COR-L47 (cell line): ENCODE measurements around the gene MADD.
"Not testable (repeated sequence)": the region's sequence is repeated elsewhere in the genome, so short reads cannot be mapped to it uniquely, and the experiment has no call there.

Source experiments
- DNase-seq: peaks from one replicate; lab custom pipeline; 2025; lab: John Stamatoyannopoulos, UW

The MADD gene

DNA sequence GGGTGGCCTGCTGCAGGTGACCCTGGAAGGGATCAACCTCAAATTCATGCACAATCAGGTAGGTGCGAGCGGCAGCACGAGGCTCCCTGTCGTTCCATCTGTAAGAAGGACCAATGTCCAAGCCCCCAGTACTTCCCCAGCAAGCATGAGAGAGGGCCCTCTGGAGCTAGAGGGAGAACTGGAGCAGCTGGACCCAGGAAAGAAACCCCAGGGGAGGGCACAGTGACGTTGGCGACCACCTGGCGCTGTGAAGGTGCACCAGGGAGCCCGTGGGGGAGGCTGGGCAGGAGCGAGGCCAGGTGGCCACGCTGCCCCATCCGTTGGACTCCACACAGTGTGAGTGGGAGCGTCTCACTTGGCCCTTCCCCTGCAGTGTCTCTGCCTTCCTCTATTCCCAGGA is 54.6 kb downstream of the MADD start:
- no peak for DNase-seq

DNA sequence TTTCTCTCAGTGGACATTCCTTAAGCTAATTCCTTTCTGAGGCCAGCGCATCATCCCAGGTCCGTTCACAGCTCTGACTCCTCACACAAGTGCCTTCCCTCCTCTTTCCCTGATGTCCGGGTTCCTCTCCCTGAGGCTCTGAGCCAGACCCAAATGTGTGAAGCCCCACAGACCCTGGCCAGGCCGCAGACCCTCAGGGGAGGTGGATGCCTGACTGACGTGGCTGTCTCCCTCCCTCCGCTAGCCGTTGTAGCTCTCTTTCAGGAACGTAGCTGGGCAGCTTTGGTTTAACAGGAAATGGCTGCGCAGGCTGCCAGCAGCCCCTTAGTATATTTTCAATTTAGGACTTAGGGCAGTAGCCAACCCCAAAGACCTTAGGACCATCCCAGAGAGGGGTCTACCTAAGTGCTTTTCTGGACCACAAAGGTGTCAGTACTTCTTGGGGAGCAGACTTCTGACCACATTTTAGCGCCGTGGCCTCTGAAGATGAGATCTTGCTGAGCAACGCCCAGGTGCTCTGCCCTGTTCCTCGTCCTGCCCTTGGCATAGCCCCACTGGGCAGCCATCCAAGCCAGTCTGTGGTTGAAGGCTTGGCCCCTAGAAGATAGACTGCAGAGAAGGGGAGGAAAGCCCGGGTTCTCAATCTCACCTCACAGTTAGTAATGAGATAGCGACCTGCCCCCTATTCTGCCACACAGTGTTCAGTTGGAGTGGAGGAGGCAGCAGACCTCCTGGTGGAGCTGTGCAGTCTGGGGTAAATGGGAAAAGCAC is 55.5 kb downstream of the MADD start:
- DNase-seq, result no peak

DNA sequence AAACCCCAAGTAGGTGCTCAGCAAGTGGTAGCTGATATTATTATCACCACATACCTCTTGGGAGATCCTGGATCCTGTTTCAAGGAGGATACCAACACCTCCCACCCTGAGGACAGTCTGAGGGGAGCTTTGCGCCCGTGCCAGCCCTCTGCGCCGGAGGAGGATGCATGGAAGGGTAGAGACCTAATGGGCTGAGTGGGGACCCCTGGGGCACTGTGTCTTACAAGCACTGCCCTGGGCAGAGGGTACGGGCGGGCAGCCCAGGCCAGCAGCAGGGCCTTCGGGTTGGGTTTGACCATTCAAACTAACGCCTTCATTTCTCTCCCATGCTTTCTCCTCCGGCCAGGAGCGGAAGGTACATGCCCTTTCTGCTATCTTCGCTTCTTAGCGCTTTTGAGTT is 56.3 kb downstream of the MADD start:
- no peak for DNase-seq

DNA sequence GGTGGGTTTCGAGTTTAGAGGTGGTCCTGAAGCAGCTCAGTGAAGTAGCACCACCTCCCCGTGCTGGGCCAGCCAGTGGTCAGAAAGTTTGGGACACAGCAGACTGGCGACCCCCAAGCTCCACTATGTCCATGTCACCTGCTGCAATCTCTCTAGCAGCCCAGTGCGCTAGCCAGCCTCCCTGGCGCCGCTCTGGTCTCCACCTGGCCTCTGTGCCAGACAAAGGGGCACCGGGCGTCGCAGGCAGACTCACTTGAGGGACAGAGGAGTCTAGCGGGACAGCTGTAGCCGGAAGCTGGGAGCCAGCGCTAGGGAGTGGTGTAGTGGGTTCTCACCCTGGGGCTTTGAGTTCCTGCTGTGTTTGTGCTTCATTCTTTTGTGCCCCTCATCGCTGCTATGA is 57.1 kb downstream of the MADD start:
- DNase-seq, result no peak

DNA sequence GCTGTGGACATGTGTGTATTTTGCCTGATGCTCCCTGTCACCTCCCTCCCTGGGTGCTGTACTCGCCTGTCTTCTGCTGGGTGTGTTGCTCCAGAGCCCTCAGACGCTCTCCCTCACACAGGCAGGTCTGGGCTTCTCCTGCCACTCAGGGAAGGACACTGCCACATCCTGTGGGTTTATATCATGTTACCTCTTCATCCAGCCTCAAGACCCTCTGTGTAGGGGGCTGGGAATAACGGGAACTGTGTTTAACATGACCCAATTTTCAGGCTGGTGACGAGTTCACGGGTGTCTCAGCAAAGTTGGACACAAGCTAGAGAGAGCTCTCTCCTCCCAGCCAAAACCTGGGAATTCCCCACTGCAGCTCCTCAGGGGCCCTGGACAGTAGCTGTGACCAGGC is 58.0 kb downstream of the MADD start:
- DNase-seq, result no peak

DNA sequence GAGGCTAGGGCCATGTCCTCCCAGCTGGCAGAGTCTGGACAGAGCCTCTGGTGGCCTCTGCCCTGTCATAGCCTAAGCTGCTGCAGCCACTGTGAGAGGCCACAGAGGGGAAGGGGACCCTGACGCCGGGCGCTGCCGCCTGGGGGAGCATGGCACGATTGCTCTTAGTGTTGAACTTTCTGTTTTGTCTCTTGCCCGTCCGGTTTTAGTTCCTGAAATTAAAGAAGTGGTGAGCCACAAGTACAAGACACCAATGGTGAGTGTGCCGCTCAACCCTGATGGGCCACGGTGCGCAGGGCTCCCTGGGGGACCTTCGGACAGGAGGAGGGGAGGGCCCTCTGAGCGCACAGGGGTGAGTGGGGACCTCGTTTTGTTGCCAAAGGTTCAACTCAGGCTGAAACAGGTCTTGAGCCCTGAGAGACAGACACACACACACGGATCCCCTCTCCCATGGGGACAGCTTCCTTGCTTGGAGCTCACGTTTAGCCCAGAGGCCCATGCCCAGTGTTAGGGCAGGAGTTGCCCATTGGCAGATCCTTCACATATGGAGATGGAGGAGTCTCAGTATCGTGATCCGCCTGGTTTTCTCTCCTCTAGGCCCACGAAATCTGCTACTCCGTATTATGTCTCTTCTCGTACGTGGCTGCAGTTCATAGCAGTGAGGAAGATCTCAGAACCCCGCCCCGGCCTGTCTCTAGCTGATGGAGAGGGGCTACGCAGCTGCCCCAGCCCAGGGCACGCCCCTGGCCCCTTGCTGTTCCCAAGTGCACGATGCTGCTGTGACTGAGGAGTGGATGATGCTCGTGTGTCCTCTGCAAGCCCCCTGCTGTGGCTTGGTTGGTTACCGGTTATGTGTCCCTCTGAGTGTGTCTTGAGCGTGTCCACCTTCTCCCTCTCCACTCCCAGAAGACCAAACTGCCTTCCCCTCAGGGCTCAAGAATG is 58.8 kb downstream of the MADD start:
- DNase-seq, result no peak

DNA sequence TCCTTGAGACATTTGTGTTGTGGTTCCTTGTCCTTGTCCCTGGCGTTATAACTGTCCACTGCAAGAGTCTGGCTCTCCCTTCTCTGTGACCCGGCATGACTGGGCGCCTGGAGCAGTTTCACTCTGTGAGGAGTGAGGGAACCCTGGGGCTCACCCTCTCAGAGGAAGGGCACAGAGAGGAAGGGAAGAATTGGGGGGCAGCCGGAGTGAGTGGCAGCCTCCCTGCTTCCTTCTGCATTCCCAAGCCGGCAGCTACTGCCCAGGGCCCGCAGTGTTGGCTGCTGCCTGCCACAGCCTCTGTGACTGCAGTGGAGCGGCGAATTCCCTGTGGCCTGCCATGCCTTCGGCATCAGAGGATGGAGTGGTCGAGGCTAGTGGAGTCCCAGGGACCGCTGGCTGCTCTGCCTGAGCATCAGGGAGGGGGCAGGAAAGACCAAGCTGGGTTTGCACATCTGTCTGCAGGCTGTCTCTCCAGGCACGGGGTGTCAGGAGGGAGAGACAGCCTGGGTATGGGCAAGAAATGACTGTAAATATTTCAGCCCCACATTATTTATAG is 59.6 kb downstream of the MADD start:
- DNase-seq, result no peak

DNA sequence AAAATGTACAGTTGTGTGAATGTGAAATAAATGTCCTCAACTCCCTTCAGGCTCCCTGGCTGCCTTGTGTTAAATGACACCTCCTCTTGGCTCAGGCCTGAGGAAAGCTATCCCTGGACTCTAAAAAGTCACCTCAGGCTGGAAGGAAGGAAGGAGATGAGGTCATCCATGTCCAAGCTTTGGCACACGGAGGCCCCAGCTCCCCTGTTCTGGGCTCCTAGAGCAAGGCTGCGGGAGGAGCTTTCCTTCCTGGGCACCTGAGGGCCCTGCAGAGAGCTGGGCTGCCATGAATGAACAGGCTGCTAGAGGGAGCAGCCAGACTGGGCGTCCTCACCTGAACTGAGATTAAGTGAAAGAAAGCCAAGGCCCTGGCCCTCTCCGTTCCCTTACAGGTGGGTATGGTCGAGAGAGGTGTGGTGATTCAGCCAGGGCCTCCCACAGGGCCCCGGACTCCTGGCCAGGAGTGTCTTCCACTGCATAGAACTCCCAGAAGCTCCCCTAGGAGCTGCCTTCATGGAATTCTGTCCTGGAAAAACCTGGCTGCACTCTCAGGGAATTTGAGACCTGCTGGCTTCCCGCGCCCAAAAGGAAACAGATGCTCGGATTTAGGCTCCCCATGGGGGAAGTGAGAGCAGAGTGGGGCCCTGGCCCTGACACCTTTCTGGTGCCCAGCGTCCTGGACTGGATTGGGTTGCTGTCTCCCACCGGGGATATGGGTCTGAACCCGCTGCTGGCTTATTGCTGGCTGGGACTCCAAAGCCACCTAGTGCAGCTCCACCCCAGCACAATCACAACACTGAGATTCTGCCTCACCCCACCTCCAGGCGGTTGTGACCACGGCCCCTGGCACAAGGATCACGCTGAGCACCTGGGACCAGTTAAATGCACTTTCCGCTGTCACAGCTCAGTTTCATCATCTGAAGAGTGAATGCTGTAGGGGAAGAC is 60.3 kb downstream of the MADD start:
- DNase-seq, result no peak

DNA sequence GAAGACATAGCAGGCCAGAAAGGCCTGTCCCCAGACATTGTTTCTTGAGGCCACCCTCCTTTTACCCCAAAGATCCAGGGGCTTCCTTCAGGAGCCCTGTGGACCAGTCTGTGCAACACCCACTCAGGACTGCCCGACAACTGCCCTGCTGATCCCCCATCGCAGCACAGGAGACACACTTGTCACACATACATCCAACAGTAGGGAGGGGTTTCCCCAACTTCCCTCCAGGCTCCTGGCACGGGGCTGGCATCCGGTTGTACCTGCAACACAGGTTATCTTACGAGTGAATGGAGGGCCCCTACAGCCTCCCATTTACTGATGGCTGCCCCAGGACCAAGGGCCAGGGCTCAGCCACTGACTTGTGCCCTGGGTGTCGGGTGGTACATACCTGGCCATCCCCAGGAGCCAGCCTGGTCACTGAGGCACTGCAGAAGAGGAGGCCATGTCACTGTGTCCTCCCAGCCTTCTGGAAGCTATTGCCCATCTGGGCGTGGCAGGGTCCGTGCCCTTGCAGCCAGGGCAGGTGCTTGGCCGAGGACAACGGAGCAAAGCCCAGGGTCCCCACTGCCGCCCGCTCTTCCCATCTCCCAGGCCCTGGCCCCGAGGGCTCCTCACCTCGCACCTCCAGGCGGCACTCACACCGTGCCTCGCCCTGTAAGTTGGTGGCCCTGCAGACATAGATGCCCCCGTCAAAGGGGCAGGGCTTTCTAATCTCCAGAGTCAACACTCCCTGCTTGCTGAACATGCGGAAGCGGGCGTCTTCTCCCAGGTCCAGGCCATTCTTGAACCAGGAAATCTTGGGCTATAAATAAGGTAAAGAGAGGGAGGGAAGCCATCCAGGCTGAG is 61.7 kb downstream of the MADD start:
- DNase-seq, result no peak

DNA sequence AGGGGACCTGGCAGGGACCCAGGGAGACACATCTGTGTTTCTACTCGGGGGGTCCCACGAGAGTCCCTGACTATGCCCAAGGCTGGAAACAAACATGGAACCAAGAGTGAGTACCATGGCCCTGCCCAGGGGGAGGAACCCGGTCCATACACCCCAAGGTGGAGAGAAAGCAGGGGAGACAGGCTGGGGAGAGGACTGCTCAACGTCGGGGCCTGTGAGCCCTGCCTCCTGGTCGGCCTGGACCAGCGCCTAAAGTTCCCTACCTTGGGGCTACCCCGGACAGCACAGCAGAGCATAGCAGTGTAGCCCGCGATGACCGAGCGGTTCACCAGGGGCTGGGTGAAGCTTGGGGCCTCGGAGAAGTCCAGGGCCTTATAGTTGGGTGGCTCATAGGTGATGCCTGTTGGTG is 62.4 kb downstream of the MADD start:
- no peak for DNase-seq

DNA sequence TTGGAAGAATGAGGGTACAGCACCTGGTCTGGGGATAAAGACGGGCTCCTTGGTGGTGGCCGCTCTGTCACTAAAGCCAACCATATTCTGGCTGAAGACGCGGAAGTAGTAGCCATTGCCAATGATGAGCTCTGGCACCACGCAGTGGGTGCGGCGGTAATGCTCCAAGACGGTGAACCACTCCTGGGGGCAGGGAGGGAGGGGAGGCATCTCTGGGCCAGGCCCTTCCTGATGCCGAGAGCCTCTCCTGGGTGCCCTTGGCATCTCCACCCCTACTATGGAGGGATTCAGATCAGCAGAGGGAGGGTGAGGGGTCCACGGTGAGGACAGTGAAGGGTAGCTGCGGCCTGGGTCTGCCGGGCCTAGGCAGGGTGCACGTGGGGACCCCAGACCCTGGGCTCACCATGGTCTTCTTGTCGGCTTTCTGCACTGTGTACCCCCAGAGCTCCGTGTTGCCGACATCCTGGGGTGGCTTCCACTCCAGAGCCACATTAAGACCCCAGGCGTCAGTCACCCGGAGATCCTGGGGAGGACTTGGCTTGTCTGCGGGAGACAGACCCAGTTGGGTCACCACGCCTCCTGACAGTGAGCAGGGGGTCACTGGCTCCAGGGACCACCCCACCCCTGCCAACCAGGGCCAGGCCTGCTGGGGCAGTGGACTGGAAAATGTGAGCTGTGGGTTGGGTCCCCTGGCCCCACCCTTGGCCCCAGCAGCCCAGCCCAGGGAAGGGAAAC is 63.0 kb downstream of the MADD start:
- DNase-seq, result no peak

DNA sequence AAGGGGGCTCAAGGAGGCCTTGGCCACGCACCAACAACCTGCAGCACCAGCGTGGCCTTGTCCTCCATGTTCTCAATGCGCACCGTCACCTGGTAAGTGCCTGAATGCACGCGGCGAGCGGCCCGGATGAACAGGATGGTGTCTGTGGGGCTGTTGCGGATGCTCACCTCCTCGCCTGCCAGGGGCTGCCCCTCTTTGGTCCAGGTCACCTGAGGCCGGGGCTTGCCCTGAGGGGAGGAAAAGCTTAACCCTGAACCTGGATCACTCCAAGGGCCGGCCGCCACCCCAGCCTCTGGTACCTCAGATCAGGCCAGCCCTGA is 63.6 kb downstream of the MADD start:
- no peak for DNase-seq

DNA sequence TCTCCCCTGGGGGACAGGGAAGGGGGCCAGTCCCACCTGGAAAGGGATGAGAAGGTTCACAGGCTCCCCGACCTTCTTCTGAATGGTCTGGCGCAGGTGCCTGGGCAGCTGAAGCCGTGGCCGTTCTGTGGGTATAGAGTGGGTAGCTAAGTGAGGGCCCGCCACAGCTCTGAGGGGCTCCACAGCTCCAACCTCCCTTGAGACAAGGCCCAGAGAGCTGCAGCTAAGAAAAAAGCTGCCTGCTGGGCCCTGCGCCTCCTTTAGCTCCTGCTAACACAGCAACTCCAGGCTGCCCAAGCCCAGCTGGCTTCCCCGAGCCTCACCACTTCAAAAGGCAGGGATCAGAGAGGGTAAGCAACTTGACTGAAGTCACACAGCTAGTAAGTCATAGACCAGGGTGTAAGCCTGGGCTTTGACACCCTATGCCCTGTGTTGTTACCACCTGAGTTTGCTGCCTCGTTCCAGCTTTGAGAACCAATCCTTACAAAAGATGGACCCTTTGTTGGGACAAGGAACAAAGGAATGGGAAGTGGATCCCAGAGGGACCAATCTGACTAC is 64.0 kb downstream of the MADD start:
- no peak for DNase-seq

DNA sequence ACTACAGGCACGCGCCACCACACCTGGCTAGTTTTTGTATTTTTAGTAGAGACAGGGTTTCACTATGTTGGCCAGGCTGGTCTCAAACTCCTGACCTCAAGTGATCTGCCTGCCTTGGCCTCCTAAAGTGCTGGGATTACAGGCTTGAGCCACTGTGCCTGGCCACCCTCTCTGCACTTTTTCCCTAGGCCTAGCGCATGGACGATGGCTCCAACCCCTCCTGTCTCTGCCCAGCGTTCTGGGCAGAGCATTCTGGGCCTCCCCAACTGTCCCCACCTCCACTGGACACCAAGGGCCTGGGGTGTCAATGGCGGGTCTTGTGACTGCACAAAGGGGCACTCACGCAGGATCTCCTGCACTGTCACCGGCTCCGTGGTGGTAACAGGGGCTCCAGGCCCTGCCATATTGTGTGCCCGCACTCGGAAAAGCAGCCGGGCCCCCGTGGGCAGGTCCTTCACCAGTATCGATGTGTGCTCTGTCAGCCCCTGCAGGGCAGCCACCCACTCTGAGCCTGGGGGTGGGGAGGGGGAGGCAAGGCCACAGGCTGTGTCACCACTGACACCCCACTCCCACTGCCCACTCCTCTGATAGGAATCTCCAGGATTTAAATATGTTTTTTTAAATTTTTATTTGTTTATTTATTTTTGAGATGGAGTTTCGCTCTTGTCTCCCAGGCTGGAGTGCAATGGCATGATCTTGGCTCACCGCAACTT is 64.9 kb downstream of the MADD start:
- not testable (repeated sequence) for DNase-seq

DNA sequence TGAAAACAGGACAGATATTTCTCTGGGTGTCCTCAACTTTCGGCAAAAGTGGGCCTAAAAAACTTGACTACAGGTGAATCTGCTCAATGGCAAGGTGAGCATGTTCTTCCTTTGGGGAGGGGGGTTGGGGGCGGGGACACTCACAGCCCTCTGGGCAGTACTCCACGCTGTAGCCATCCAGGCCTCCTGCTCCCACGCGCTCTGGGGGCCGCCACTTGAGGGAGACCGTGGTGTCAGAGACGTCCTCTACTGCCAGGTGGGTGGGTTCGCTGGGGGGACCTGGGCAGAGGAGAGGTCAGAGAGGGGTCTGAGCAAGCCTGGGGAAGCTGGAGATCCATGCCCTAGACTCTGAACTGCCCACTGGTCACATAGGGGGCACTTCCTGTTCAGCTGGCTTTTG is 65.8 kb downstream of the MADD start:
- no peak for DNase-seq

DNA sequence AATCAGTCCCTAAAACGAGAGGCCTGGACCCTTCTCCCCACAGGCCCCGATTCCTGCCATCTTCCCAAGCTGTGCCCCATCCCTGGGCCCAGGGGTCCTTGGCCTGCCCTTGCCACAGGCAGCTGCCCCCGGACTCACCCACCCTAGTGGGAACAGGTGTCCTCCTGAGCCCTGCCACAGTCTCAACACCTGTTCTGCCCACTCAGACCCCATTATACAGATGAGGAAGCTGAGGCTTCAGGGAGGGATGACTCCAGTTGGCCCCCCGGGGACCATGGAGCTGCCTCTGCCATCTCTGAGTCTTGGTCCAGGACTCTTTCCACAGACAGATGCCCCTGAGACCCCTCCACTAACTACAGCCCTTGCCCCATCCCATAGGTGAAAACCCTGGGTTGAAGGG is 66.7 kb downstream of the MADD start:
- DNase-seq, result no peak

DNA sequence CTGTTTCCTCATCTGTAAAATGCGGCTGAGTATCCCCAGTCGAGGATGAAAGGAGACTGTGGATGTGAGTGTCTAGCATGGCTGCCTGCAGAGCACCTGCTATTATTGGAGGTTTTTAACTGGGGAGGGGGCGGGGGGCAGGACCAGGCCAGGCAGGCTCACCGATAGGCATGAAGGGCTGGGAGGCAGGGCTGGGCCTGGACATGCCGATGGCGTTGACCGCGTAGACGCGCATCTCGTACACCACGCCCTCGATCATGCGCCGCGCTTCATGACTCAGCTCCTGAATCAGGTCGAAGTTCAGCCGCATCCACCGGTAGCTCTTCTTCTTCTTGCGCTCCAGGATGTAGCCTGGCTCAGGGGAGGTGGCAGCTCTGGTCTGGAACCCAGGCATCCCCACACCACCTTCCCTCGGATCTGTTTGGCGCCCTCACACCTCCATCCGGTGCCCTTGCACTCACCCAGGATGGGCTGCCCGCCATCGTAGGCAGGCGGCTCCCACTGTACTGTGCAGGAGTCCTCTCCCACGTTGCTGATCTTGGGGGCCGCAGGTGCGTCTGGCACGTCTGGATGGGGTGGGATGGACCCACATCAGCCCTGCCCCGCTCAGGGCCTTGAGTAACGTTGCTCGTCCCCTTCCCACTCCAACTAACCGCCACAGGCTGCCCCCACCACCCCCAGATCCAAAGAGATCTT is 67.4 kb downstream of the MADD start:
- DNase-seq, result no peak

DNA sequence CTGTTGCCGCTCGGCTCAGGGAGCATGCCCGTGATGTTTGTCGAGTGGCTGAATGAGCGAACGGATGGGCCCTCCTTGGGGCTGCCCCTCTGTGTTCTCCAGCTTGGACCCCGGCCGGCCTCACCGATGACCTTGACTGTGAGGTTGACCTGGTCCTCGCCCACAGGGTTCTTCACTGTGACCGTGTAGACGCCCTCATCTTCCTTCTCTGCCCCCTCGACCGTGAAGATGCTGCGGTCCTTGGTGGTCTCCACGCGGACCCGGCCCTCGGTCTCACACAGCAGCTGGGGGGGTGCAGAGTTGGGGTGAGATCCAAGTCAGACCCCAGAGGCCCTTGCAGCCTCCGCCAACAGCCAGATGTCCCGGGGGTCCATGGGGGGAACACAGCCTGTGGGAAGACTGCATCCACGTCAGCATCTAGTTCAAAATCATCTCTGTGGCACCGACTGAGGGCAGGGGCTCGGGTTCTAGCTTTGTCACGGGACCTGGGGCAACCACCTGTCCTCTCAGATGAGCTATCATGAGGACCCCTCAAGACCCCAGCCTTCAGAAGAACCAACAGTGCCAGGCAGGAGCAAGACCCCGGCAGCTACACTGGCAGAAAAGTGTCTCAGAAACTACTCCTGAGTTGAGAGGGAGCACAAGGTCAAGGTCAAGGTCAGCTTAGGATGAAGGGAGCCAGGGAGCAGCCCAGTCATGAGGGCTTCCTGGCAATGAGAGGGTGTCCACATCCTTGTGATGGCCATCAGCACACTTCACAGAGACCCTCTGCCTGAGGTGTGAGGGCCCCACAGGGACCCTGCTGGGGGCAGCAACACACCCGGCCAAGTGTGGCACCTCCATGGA is 68.7 kb downstream of the MADD start:
- no peak for DNase-seq
